GM21717 (cell line): ENCODE results near the gene SPAG16.

Experiments used
- ATAC-seq: cut with Tn5 transposase; IDR thresholded peaks from one replicate; pipeline ENCODE4 v1.9.1; 2021; ENCODE audit warnings: mild to moderate bottlenecking, moderate library complexity; ENCODE audit not compliant: unreplicated experiment

The SPAG16 gene

GRCh38 chr2:214450118-214450894 is 1166.0 kb downstream of the SPAG16 start:
- ATAC-seq, result no peak

- ATAC-seq, result no peak
Observed at GRCh38 chr2:214451516-214452275, 1167.4 kb downstream of the SPAG16 start.
